Upper lobe of left lung (tissue), 6 donors: Measurements from ENCODE around the gene CMIP. TPM values are rescaled to one million over a fixed set of nuclear protein-coding genes. Genes with fewer than 3 reads are reported as not detected.

Experiments
- ATAC-seq, 2 donors: fragments of 200-7000 bp; cut with Tn5 transposase; one replicate each; pipeline ENCODE4 v1.9.1; 2022; ENCODE audit warnings: mild to moderate bottlenecking in 2 of 2, moderate library complexity in 2 of 2; ENCODE audit not compliant: low FRiP score in 2 of 2
- DNase-seq, 2 donors: peaks; one replicate each; pipeline ENCODE4 v3.0.0-alpha.2; 2019 to 2020
- H3K27ac ChIP-seq, 4 donors: fragments of 200-600 bp; sonication (generic); one replicate each; pipeline ENCODE4 v1.5.1; 2016 to 2019
- H3K27me3 ChIP-seq, 4 donors: fragments of 200-600 bp; sonication (generic); one replicate each; pipeline ENCODE4 v1.5.1; 2017 to 2019
- H3K36me3 ChIP-seq, 4 donors: fragments of 200-600 bp; sonication (generic); one replicate each; pipeline ENCODE4 v1.5.1; 2016 to 2019
- H3K4me1 ChIP-seq, 4 donors: fragments of 200-600 bp; sonication (generic); one replicate each; pipeline ENCODE4 v1.5.1; 2018 to 2019
- H3K4me3 ChIP-seq, 4 donors: fragments of 200-600 bp; sonication (generic); one replicate each; pipeline ENCODE4 v1.5.1; 2017 to 2019; ENCODE audit warnings: mild to moderate bottlenecking in 2 of 4, moderate library complexity in 1 of 4
- H3K9me3 ChIP-seq, 4 donors: fragments of 200-600 bp; sonication (generic); one replicate each; pipeline ENCODE4 v1.5.1; 2018 to 2019
- EP300 ChIP-seq, 4 donors: sonication (generic); formaldehyde crosslinking; IDR thresholded peaks; one replicate each; pipeline ENCODE4 v1.5.1; 2017; ENCODE audit warnings: antibody characterized with exemption in 4 of 4, control low read depth in 2 of 4
- POLR2A ChIP-seq, 4 donors: fragments of 450-650 bp; IDR thresholded peaks; one replicate each; pipeline ENCODE4 v1.5.1; 2016 to 2017; ENCODE audit warnings: antibody characterized with exemption in 4 of 4, mild to moderate bottlenecking in 2 of 4
- POLR2AphosphoS5 ChIP-seq, 2 donors: sonication (generic); formaldehyde crosslinking; IDR thresholded peaks; one replicate each; pipeline ENCODE4 v1.5.1; 2017; ENCODE audit warnings: antibody characterized with exemption in 2 of 2
- WGBS, 2 donors: methylation state at CpG; one replicate each; pipeline ENCODE4 v1.1.5; 2017 to 2018; 5-methylcytosine and 5-hydroxymethylcytosine counted together
- total RNA-seq, 6 donors: library from RNA; depleted of rRNA in 4 of 6; stranded (reverse); fragments of >200 nt in 4 of 6; gene quantifications; one replicate each; pipeline versions ENCODE4 v1.1.0 to v1.2.1, GENCODE V29; 2016 to 2021
- TF ChIP-seq, protein P1 (sequence below), 6 experiments: fragments of 450-650 bp in 4 of 6; fragments of 200-600 bp in 2 of 6; sonication (generic) in 2 of 6; IDR thresholded peaks; one replicate each; pipeline ENCODE4 v1.5.1; 2016 to 2019; ENCODE audit warnings: antibody characterized with exemption in 6 of 6
- donor health status: DM: no; HTN: no; CAD: no; lungs with moderate emphysema.
- donor health status: DM: no; HTN: yes; CAD: no; lungs with severe emphysema.

Gene CMIP
- total RNA-seq, 6 donors from 2014 or later, result 48.3 to 109 (median 67.6) TPM

DNA sequence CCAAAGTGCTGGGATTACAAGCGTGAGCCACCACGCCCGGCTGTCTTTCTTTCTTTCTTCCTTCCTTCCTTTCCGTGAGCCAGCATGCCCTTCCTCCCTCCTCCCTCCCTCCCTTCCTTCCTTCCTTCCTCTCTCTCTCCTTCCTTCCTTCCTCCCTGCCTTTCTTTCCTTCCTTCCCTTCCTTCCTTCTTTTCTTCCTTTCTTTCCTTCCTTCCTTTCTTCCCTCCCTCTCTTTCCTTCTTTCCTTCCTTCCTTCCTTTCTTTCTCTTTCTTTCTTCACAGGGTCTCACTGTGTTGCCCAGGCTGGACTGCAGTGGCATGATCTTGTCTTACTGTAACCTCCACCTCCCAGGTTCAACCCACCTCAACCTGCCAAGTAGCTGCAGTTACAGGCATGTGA is 283.8 kb downstream of the CMIP start:
- peaks cover 8 to 15% (median 10%) of the 10 kb centered on the region in 4 donors for H3K4me1 ChIP-seq
- no peak overlapping the region for H3K27ac ChIP-seq
- 55 to 68% methylated on average over 4 of the region's 4 CpGs for WGBS, 2 donors
- TF ChIP-seq EP300 (IDR thresholded peaks at IDR 0.05), result no peak
- no peak for TF ChIP-seq POLR2A (IDR thresholded peaks at IDR 0.05)
- TF ChIP-seq POLR2AphosphoS5 (IDR thresholded peaks at IDR 0.05), result no peak
- TF ChIP-seq, protein P1, sequence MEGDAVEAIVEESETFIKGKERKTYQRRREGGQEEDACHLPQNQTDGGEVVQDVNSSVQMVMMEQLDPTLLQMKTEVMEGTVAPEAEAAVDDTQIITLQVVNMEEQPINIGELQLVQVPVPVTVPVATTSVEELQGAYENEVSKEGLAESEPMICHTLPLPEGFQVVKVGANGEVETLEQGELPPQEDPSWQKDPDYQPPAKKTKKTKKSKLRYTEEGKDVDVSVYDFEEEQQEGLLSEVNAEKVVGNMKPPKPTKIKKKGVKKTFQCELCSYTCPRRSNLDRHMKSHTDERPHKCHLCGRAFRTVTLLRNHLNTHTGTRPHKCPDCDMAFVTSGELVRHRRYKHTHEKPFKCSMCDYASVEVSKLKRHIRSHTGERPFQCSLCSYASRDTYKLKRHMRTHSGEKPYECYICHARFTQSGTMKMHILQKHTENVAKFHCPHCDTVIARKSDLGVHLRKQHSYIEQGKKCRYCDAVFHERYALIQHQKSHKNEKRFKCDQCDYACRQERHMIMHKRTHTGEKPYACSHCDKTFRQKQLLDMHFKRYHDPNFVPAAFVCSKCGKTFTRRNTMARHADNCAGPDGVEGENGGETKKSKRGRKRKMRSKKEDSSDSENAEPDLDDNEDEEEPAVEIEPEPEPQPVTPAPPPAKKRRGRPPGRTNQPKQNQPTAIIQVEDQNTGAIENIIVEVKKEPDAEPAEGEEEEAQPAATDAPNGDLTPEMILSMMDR (IDR thresholded peaks at IDR 0.05), result no peak
- H3K36me3 ChIP-seq, result no peaks in the 10 kb centered on the region
- H3K4me3 ChIP-seq, result no peak overlapping the region
- DNase-seq (no peak), ATAC-seq (no peak)
- no peaks in the 10 kb centered on the region for H3K27me3 ChIP-seq
- no peaks in the 10 kb centered on the region for H3K9me3 ChIP-seq

DNA sequence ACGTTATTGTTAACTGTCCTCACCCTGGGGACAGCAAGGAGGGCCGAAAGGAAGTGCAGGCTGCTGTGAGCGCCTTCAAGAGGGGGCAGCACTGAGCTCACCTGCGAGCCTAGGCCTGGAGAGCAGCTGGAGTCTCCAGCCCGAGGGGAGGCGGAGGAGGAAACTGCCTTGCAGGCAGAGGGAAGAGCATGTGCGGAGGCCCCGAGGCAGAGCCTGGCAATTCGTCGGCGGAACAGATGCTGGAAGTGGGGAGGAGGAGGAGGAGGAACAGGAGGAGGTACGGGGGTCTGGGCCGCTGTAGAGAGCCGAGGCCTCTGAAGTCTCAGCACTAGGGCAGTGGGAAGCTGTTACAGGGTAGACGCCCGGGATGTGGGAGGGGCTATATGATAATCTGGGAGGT is 284.8 kb downstream of the CMIP start:
- ATAC-seq (no peak), DNase-seq (no peak)
- Histone ChIP-seq H3K36me3 (no peaks in the 10 kb centered on the region), H3K9me3 (no peaks in the 10 kb centered on the region), H3K27me3 (no peaks in the 10 kb centered on the region), H3K27ac (no peak overlapping the region), H3K4me1 (peaks cover 8 to 15% (median 10%) of the 10 kb centered on the region in 4 donors), H3K4me3 (no peak overlapping the region)
- 85 to 92% methylated on average over 16 of the region's 16 CpGs for WGBS, 2 donors
- TF ChIP-seq, protein P1 (IDR thresholded peaks at IDR 0.05), result no peak
- no peak for TF ChIP-seq EP300 (IDR thresholded peaks at IDR 0.05)
- no peak for TF ChIP-seq POLR2AphosphoS5 (IDR thresholded peaks at IDR 0.05)
- TF ChIP-seq POLR2A (IDR thresholded peaks at IDR 0.05), result no peak

DNA sequence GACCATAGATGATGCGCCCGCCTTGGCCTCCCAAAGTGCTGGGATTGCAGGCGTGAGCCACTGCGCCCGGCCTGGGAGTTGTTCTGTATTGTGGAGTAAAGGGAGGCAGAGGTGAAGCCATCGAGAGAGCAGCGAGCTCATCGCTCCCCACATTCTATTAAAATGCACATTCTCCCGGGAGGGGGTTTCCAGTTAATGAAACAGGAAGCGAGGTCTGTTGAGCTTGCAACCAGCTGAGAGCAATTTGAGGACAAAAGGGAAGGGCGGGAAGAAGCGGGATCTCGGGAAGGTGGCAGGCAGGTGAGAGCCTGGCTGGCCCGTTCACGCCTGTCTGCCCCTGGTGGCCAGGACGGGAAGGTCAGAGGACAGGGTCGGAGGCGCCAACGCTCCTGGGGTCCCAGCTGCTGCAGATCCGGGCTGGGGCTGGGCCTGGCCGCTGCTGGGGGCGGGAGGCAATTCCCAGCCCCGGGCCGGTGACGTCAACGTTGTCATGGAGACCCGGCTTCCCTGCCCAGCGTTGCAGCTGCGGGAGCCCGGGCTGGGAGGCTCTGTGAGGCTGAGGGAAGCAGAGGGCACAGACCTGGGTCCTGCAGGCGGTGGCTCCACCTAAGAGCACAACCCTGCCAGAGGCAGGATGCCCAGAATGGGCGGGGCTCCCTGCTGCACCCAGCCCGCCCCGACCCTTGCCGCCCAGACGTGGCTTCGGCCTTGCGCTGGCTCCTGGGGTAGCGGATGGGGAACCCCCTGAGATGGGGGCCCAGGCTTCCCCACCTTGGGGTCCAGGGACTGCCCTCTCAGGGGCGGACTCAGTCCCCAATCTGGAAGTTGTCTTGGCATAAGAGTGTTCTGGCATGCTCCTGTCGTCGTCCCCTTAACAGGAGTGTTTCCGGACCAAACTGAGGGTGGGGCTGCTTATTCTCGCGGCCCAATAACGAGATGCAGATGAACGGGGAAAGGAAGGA is 285.8 kb downstream of the CMIP start:
- peak overlapping the region; percentile 3 to 66 (median 42) for H3K27ac ChIP-seq
- no peaks in the 10 kb centered on the region for H3K27me3 ChIP-seq
- peak; percentile 90 to 91 for ATAC-seq
- peak overlapping the region in 3 of 4 donors; percentile 34 to 47 (median 47) for H3K4me3 ChIP-seq
- H3K36me3 ChIP-seq, result no peaks in the 10 kb centered on the region
- no peak for TF ChIP-seq EP300 (IDR thresholded peaks at IDR 0.05)
- TF ChIP-seq, protein P1 (IDR thresholded peaks at IDR 0.05), result peak; percentile 62 to 87 (median 82)
- peak in 1 of 4 donors; percentile 33 for TF ChIP-seq POLR2A (IDR thresholded peaks at IDR 0.05)
- peak in 1 of 2 donors; percentile 4 for TF ChIP-seq POLR2AphosphoS5 (IDR thresholded peaks at IDR 0.05)
- H3K9me3 ChIP-seq, result no peaks in the 10 kb centered on the region
- H3K4me1 ChIP-seq, result peaks cover 8 to 15% (median 10%) of the 10 kb centered on the region in 4 donors
- 11 to 19% methylated on average over 26 to 43 of the region's 47 CpGs for WGBS, 2 donors
- DNase-seq, result peak; percentile 92 to 93

DNA sequence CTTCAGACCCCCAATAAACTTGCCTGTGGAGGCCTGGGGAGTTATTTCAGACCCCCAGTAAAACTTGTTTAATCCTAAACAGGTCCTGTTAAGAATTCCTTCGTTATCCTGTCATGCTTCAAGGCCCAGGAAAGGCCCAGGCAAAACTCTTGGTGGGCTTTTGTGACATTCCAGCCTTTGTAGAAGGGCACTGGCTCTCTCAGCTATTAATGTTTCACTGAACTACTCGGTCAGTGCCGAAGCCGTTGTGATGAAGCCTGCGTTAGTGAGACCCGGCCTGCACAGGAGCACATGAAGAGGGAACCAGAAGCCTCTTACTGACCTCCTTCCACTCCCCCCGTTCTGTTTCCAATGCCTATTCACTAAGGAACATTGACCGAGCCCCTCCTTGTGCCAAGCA is 287.0 kb downstream of the CMIP start:
- Histone ChIP-seq H3K36me3 (no peaks in the 10 kb centered on the region), H3K27me3 (no peaks in the 10 kb centered on the region), H3K4me1 (peaks cover 8 to 15% (median 10%) of the 10 kb centered on the region in 4 donors), H3K9me3 (no peaks in the 10 kb centered on the region), H3K4me3 (no peak overlapping the region), H3K27ac (no peak overlapping the region)
- DNase-seq, result no peak
- TF ChIP-seq POLR2AphosphoS5 (IDR thresholded peaks at IDR 0.05) (no peak), EP300 (IDR thresholded peaks at IDR 0.05) (no peak), POLR2A (IDR thresholded peaks at IDR 0.05) (no peak)
- TF ChIP-seq, protein P1 (IDR thresholded peaks at IDR 0.05), result no peak
- WGBS, 2 donors, result 92 to 95% methylated on average over 8 of the region's 8 CpGs
- ATAC-seq, result no peak
